SK-N-MC (cell line): ENCODE results near the gene OPRL1.

Source experiments
- EZH2 ChIP-seq: fragments of 200-600 bp; sonication (generic); IDR thresholded peaks from one replicate; pipeline ENCODE4 v1.6.1; 2017; ENCODE audit warnings: antibody characterized with exemption
- FOXP2 ChIP-seq: optimal IDR thresholded peaks from 2 replicates; pipeline ENCODE3; 2011; ENCODE audit warnings: mild to moderate bottlenecking, moderate library complexity; ENCODE audit not compliant: insufficient read depth; ENCODE audit errors: extremely low read length, control extremely low read depth
- POLR2AphosphoS5 ChIP-seq: IDR thresholded peaks from 2 replicates; pipeline ENCODE4 v1.6.1; 2012; ENCODE audit warnings: mild to moderate bottlenecking, low read depth, low read length, borderline replicate concordance

GRCh38 chr20:64144144-64144912 is 64.4 kb downstream of the OPRL1 start:
- TF ChIP-seq FOXP2, result no peak
- TF ChIP-seq EZH2, result no peak
- TF ChIP-seq POLR2AphosphoS5, result no peak
